Ectodermal cell (in vitro differentiated cells): ENCODE results near the gene OR13J1. TPM values are rescaled to one million over a fixed set of nuclear protein-coding genes. Genes with fewer than 3 reads are reported as not detected.
"Not testable (repeated sequence)": the region's sequence is repeated elsewhere in the genome, so short reads cannot be mapped to it uniquely, and the experiment has no call there.

Experiments
- H3K27ac ChIP-seq: 2 replicates; pipeline ENCODE4 v1.7.0; 2013; ENCODE audit warnings: mild to moderate bottlenecking, low read depth, low read length; ENCODE audit not compliant: insufficient read depth, poor library complexity, severe bottlenecking
- H3K27me3 ChIP-seq: 2 replicates; pipeline ENCODE4 v1.7.0; 2013; ENCODE audit warnings: mild to moderate bottlenecking, low read length; ENCODE audit not compliant: insufficient read depth, control insufficient read depth, poor library complexity, severe bottlenecking
- H3K36me3 ChIP-seq: one replicate; pipeline ENCODE4 v1.7.0; 2013; ENCODE audit warnings: low read length; ENCODE audit not compliant: control insufficient read depth, insufficient read depth
- H3K4me1 ChIP-seq: one replicate; pipeline ENCODE4 v1.7.0; 2013; ENCODE audit warnings: low read length; ENCODE audit not compliant: control insufficient read depth, insufficient read depth
- H3K4me3 ChIP-seq: 2 replicates; pipeline ENCODE4 v1.7.0; 2013; ENCODE audit warnings: low read depth, low read length, control low read depth; ENCODE audit not compliant: insufficient read depth
- H3K9me3 ChIP-seq: 2 replicates; pipeline ENCODE4 v1.7.0; 2013; ENCODE audit warnings: mild to moderate bottlenecking, low read length, moderate library complexity; ENCODE audit not compliant: control insufficient read depth
- WGBS, 2 experiments: methylation state at CpG; one replicate each; pipeline ENCODE4 v1.1.7; 2013; ENCODE audit warnings: missing lambda C conversion rate in 2 of 2; 5-methylcytosine and 5-hydroxymethylcytosine counted together
- polyA plus RNA-seq, 4 experiments: library from polyadenylated mRNA; stranded (reverse); fragments of 50-300 nt; gene quantifications; one replicate each; pipeline ENCODE4 v1.2.3, GENCODE V29; 2013

The OR13J1 gene, protein sequence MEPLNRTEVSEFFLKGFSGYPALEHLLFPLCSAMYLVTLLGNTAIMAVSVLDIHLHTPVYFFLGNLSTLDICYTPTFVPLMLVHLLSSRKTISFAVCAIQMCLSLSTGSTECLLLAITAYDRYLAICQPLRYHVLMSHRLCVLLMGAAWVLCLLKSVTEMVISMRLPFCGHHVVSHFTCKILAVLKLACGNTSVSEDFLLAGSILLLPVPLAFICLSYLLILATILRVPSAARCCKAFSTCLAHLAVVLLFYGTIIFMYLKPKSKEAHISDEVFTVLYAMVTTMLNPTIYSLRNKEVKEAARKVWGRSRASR
- not detected for polyA plus RNA-seq (2013, experiment 1 of 4)
- polyA plus RNA-seq (2013, experiment 2 of 4), result not detected
- not detected for polyA plus RNA-seq (2013, experiment 3 of 4)
- polyA plus RNA-seq (2013, experiment 4 of 4), result not detected

- Histone ChIP-seq H3K27me3 (no peaks in the 10 kb centered on the region), H3K9me3 (no peaks in the 10 kb centered on the region), H3K27ac (no peak within 1 kb of the TSS), H3K4me1 (no peaks in the 10 kb centered on the region), H3K36me3 (no peaks in the 10 kb centered on the region), H3K4me3 (no peak within 1 kb of the TSS)
- 90 to 95% methylated on average over 8 of the region's 8 CpGs for WGBS, 2 experiments
Measured at GRCh38 chr9:35870351-35870923, at the start of gene OR13J1. OR13J1 (minus strand) TSS chr9:35870401; CDS start chr9:35870401, 0 bp downstream.

DNA sequence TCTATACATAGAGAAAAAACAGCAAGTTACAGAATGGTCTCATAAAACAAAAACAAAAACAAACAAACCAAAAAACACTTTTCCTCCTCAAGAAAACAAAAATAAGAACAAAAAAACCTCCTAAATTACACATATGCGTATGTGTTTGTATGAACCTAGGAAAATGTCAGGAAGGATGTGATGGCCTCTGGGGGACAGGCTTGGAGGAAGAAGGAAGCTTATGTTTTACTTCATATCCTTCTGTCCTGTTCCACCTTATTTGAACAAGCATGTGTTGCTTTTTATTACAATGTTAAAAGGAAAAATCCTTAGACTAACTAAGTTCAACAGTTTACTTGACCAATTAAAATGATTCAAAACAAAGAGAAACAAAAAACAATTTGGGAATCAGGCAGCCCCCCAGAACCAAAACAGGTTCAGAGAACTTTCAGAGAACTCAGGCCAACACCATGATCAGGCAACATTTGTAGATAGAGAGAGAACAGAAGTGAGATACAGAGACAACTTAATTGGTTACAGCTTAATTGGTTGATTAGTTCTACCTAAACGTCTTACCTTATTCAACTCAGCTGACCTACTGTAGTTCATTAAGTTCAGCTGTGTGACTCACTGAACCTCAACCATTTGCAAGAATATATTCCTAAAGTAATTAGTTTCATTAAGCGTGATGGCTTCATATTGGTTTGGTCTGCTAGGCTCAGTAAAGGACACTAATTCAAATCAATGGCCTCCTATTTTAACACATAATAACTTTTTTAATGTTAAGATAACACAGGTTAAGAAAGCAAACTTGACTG is 49.2 kb upstream of the OR13J1 start:
- Histone ChIP-seq H3K4me1 (no peaks in the 10 kb centered on the region), H3K4me3 (no peak overlapping the region), H3K27me3 (no peaks in the 10 kb centered on the region), H3K9me3 (no peaks in the 10 kb centered on the region), H3K27ac (no peak overlapping the region), H3K36me3 (no peaks in the 10 kb centered on the region)
- 86 to 96% methylated on average over 2 of the region's 3 CpGs for WGBS, 2 experiments

GRCh38 chr9:35918780-35919179 is 48.6 kb upstream of the OR13J1 start:
- 97 to 100% methylated on average over 3 of the region's 3 CpGs for WGBS, 2 experiments
- H3K36me3 ChIP-seq, result no peaks in the 10 kb centered on the region
- no peaks in the 10 kb centered on the region for H3K27me3 ChIP-seq
- H3K4me1 ChIP-seq, result no peaks in the 10 kb centered on the region
- H3K9me3 ChIP-seq, result no peaks in the 10 kb centered on the region
- H3K27ac ChIP-seq, result no peak overlapping the region
- H3K4me3 ChIP-seq, result no peak overlapping the region

DNA sequence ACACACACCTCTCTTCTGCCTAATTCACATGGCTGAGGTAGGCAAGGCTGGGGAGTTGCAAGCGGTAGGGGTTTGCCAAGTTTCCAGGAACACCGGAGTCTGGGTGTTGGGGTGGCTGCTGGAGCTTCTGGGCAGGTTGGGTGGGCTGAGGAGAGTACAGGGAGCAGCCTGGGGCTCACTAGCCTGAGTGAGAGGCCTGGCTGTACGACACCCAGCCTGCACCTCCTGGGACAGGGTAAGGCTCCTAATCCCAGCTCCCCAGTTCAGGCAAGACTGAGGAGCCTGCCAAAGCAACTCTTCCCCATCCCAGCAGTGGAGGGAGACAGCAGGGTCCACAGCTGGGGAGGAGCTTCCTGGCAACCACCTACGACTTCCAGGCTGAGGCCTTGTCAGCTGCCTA is 47.1 kb upstream of the OR13J1 start:
- no peaks in the 10 kb centered on the region for H3K36me3 ChIP-seq
- H3K9me3 ChIP-seq, result no peaks in the 10 kb centered on the region
- no peak overlapping the region for H3K4me3 ChIP-seq
- 88 to 91% methylated on average over 4 of the region's 4 CpGs for WGBS, 2 experiments
- no peak overlapping the region for H3K27ac ChIP-seq
- no peaks in the 10 kb centered on the region for H3K27me3 ChIP-seq
- H3K4me1 ChIP-seq, result no peaks in the 10 kb centered on the region

GRCh38 chr9:35915681-35916294 is 45.6 kb upstream of the OR13J1 start:
- no peaks in the 10 kb centered on the region for H3K27me3 ChIP-seq
- no peak overlapping the region for H3K27ac ChIP-seq
- H3K4me1 ChIP-seq, result no peaks in the 10 kb centered on the region
- H3K4me3 ChIP-seq, result no peak overlapping the region
- WGBS, 2 experiments, result 80% methylated on average over 16 of the region's 16 CpGs
- no peaks in the 10 kb centered on the region for H3K9me3 ChIP-seq
- H3K36me3 ChIP-seq, result no peaks in the 10 kb centered on the region

DNA sequence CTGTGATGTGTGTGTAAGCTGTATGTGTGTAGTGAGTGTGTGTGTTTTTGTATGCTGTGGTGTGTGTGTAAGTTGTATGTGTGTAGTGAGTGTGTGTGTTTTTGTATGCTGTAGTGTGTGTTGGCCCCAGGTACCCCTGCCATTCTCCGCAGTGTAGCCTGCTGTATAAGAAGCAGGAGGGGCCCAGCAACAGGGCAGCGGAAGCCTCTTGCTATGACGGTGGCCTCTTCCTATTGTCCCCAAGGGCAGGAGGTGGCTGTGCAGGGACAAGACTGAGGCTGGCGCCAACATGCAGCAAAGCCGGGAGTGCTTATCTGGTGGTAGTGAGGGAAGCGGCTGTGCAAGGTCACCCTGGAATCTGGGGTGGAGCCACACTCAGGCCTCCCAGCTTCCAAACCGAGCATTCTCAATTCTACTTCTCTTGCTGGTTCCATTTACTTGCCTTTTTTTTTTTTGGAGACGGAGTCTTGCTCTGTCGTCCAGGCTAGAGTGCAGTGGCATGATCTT is 44.2 kb upstream of the OR13J1 start:
- no peaks in the 10 kb centered on the region for H3K27me3 ChIP-seq
- WGBS, 2 experiments, result 70 to 71% methylated on average over 9 of the region's 9 CpGs
- H3K36me3 ChIP-seq, result no peaks in the 10 kb centered on the region
- no peaks in the 10 kb centered on the region for H3K4me1 ChIP-seq
- H3K9me3 ChIP-seq, result no peaks in the 10 kb centered on the region
- H3K4me3 ChIP-seq, result no peak overlapping the region
- H3K27ac ChIP-seq, result no peak overlapping the region

DNA sequence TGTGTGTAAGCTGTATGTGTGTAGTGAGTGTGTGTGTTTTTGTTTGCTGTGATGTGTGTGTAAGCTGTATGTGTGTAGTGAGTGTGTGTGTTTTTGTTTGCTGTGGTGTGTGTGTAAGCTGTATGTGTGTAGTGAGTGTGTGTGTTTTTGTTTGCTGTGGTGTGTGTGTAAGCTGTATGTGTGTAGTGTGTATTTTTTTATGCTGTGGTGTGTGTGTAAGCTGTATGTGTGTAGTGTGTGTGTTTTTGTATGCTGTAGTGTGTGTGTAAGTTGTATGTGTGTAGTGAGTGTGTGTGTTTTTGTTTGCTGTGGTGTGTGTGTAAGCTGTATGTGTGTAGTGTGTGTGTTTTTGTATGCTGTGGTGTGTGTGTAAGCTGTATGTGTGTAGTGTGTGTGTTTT is 43.2 kb upstream of the OR13J1 start:
- not testable (repeated sequence) for H3K27ac ChIP-seq, H3K4me3 ChIP-seq, H3K4me1 ChIP-seq, H3K36me3 ChIP-seq, H3K9me3 ChIP-seq, H3K27me3 ChIP-seq

DNA sequence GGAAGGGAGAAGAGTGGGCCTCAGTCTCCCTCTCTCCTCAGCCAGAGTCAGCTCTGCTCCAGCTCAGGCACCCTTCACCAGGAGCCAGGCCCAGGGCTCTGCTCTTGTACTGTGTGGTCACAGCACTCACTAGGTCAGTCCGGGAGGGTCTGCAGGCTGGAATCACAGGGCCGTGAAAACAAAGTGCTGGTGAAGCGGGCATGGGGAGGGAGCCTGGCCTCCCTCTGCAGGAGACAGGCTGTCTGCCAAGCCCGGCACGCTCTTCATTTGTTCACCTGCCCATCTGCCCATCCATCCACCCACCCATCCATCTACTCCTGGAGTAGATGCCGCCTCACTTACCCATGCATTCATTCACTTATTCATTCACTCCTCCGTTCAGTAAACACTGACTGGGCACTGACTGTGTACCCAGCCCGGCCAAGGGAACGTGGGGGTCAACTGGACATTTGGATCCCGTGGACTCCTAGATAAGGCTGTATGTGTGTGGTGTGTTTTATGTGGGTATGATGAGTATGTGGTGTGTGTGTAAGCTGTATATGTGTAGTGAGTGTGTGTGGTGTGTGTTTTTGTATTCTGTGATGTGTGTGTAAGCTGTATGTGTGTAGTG is 42.7 kb upstream of the OR13J1 start:
- H3K27ac ChIP-seq, result no peak overlapping the region
- WGBS, 2 experiments, result 89 to 90% methylated on average over 10 of the region's 10 CpGs
- H3K9me3 ChIP-seq, result no peaks in the 10 kb centered on the region
- no peaks in the 10 kb centered on the region for H3K36me3 ChIP-seq
- no peaks in the 10 kb centered on the region for H3K27me3 ChIP-seq
- H3K4me3 ChIP-seq, result no peak overlapping the region
- peaks cover 12% of the 10 kb centered on the region for H3K4me1 ChIP-seq

- WGBS, 2 experiments, result 86 to 92% methylated on average over 10 of the region's 10 CpGs
- no peaks in the 10 kb centered on the region for H3K27me3 ChIP-seq
- H3K27ac ChIP-seq, result no peak overlapping the region
- no peak overlapping the region for H3K4me3 ChIP-seq
- no peaks in the 10 kb centered on the region for H3K36me3 ChIP-seq
- H3K4me1 ChIP-seq, result peaks cover 24% of the 10 kb centered on the region
- no peaks in the 10 kb centered on the region for H3K9me3 ChIP-seq
Measured at GRCh38 chr9:35911690-35912089, 41.5 kb upstream of the OR13J1 start.
